Measurements from ENCODE around the gene SPATA3. TPM values are rescaled to one million over a fixed set of nuclear protein-coding genes. Genes with fewer than 3 reads are reported as not detected.

The SPATA3 gene
- not detected for polyA plus RNA-seq (ENCODE audit: low read depth in 6 of 6)

DNA sequence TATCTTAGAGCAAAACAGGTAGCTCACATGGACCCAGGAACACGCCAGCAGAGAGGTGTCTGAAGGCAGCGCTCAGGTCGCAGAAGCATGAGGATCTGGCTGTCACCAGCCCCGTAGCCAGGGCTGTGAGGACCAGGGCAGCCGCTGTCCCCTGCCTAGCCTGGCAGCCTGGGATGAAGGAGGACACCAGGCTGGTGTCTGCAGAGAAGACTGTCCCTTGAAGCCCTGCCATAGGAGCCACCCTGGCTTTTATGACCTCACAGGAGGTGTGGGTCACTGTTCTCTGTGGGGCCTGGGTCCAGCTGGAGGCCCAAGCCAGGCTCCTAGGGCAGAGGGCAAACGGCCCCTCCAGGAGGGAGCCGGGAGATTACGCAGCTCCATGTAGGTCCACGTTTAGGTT, at the start of gene SPATA3:
Gene SPATA3, plus strand, starts transcription at position 301 of the 400 bp plus-strand sequence. CDS start 113 bp downstream, outside the sequence.
- H3K27ac Mint-ChIP-seq = no peak within 1 kb of the TSS
- no peak within 1 kb of the TSS for H3K4me3 Mint-ChIP-seq
- no peaks in the 10 kb centered on the region for H3K36me3 Mint-ChIP-seq
- peaks cover 0 to 10% (median 6%) of the 10 kb centered on the region in 7 donors for H3K9me3 Mint-ChIP-seq
- DNase-seq = no peak
- H3K4me1 Mint-ChIP-seq = peaks cover 0 to 2% (median 0%) of the 10 kb centered on the region in 3 donors
- peaks cover 67 to 94% (median 85%) of the 10 kb centered on the region in 3 donors for H3K27me3 Mint-ChIP-seq
- ATAC-seq (ENCODE audit: low read depth in 2 of 2) = no peak

DNA sequence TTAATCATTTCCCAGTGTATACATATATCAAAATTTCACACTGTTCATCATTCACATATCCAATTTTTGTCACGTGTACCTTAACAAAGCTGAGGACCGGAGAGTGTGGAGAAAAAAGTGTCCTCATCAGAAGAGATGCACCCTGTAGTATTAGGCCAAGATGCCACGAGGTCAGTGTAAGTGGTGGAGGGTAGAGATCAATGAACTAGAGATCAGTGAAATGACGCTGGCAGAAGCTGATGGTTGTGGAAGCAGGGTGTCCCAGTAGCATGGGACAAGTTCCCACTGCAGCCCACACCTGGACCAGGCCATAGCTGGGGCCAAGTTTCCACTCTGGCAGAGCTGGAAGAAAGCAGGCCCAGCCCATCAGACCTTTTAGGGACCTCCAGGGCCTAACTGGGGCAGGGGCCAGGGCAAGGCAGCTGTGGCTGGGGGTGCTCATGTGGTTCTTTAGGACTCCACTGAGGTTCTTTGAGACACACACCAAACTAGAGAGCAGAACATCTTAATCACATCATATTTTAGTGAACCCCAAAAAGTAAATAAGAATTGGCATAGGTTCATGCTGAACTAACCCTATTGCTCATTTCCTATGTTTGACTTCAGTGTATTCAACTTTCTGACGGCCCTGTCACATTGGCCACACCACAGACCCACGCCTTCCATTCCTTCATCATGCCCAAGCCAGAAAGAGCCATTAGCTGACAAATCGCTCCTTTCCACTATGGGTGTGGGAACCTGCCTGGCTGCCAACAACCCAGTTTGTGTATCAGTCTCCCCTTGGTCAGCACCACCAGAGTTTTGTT, 49.3 kb upstream of the SPATA3 start:
- no peak overlapping the region for H3K27ac Mint-ChIP-seq
- H3K27me3 Mint-ChIP-seq = peaks cover 0 to 24% (median 16%) of the 10 kb centered on the region in 3 donors
- H3K4me3 Mint-ChIP-seq = no peak overlapping the region
- H3K9me3 Mint-ChIP-seq = no peaks in the 10 kb centered on the region
- peaks cover 6 to 14% (median 11%) of the 10 kb centered on the region in 3 donors for H3K4me1 Mint-ChIP-seq
- no peak for ATAC-seq (ENCODE audit: low read depth in 2 of 2)
- no peak for DNase-seq
- H3K36me3 Mint-ChIP-seq = no peaks in the 10 kb centered on the region

GRCh38 chr2:230947235-230947576, 48.7 kb upstream of the SPATA3 start:
- Mint-ChIP-seq H3K27ac (no peak overlapping the region), H3K36me3 (no peaks in the 10 kb centered on the region), H3K27me3 (peaks cover 0 to 18% (median 10%) of the 10 kb centered on the region in 3 donors), H3K4me3 (no peak overlapping the region), H3K4me1 (peaks cover 6 to 11% (median 11%) of the 10 kb centered on the region in 3 donors), H3K9me3 (no peaks in the 10 kb centered on the region)
- DNase-seq = no peak
- ATAC-seq (ENCODE audit: low read depth in 2 of 2) = no peak

DNA sequence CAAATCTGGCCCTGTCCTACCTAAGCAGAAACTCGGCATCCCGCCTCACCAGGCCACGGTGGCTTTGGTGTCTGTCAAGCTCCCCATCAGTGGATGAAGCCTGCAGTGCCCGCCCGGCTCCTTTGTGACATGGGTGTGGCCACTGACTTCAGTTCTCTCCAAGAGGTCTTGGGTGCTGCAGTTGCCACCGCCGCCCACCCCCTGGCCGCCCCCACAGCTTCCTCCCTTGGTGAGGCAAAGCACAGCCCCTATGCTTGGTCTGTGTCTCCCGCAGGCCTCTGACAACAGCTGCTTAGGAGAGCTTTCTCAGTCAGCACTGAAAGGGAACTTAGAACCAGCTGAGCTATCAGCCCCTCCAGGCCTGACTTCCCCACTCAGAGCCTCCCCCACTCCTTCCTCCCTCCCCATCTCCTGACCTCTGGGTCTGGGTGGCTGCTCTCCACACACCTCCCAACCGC, 48.0 kb upstream of the SPATA3 start:
- ATAC-seq (ENCODE audit: low read depth in 2 of 2) (no peak), DNase-seq (no peak)
- Mint-ChIP-seq H3K36me3 (peaks cover under 1 to 2% of the 10 kb centered on the region in 2 donors), H3K4me1 (peaks cover 6 to 8% (median 7%) of the 10 kb centered on the region in 3 donors), H3K9me3 (peaks cover 0 to under 1% (median 0%) of the 10 kb centered on the region in 7 donors), H3K27ac (no peak overlapping the region), H3K27me3 (peaks cover 2 to 11% (median 7%) of the 10 kb centered on the region in 3 donors), H3K4me3 (no peak overlapping the region)

- DNase-seq (no peak), ATAC-seq (ENCODE audit: low read depth in 2 of 2) (no peak)
- peaks cover 0 to 4% (median 0%) of the 10 kb centered on the region in 3 donors for H3K4me1 Mint-ChIP-seq
- H3K9me3 Mint-ChIP-seq = peaks cover 0 to 5% (median 0%) of the 10 kb centered on the region in 7 donors
- no peak overlapping the region for H3K4me3 Mint-ChIP-seq
- H3K27ac Mint-ChIP-seq = no peak overlapping the region
- H3K27me3 Mint-ChIP-seq = peaks cover 13 to 18% (median 15%) of the 10 kb centered on the region in 3 donors
- peaks cover 4 to 7% of the 10 kb centered on the region in 2 donors for H3K36me3 Mint-ChIP-seq
Observed at GRCh38 chr2:230949966-230950873, 45.7 kb upstream of the SPATA3 start.

- DNase-seq (no peak), ATAC-seq (ENCODE audit: low read depth in 2 of 2) (no peak)
- peaks cover 0 to 4% (median 0%) of the 10 kb centered on the region in 3 donors for H3K4me1 Mint-ChIP-seq
- peaks cover 4 to 7% of the 10 kb centered on the region in 2 donors for H3K36me3 Mint-ChIP-seq
- no peak overlapping the region for H3K4me3 Mint-ChIP-seq
- peaks cover 18 to 21% (median 18%) of the 10 kb centered on the region in 3 donors for H3K27me3 Mint-ChIP-seq
- peaks cover 0 to 5% (median 0%) of the 10 kb centered on the region in 7 donors for H3K9me3 Mint-ChIP-seq
- H3K27ac Mint-ChIP-seq = no peak overlapping the region
Observed at GRCh38 chr2:230950874-230951339, 45.0 kb upstream of the SPATA3 start.

- ATAC-seq (ENCODE audit: low read depth in 2 of 2) = no peak
- no peak overlapping the region for H3K4me3 Mint-ChIP-seq
- peaks cover 4 to 7% of the 10 kb centered on the region in 2 donors for H3K36me3 Mint-ChIP-seq
- peaks cover 0 to 4% (median 0%) of the 10 kb centered on the region in 3 donors for H3K4me1 Mint-ChIP-seq
- H3K27ac Mint-ChIP-seq = no peak overlapping the region
- peaks cover 18 to 22% (median 18%) of the 10 kb centered on the region in 3 donors for H3K27me3 Mint-ChIP-seq
- no peak for DNase-seq
- peaks cover 0 to 5% (median 0%) of the 10 kb centered on the region in 7 donors for H3K9me3 Mint-ChIP-seq
Observed at GRCh38 chr2:230951396-230951795, 44.5 kb upstream of the SPATA3 start.

GRCh38 chr2:230952226-230952956, 43.5 kb upstream of the SPATA3 start:
- H3K9me3 Mint-ChIP-seq = peaks cover 0 to 5% (median 0%) of the 10 kb centered on the region in 7 donors
- H3K4me1 Mint-ChIP-seq = peaks cover 7 to 11% (median 9%) of the 10 kb centered on the region in 3 donors
- H3K27ac Mint-ChIP-seq = peak overlapping the region in 1 of 6 donors; percentile 69
- H3K36me3 Mint-ChIP-seq = peaks cover 4 to 7% of the 10 kb centered on the region in 2 donors
- DNase-seq = no peak
- H3K4me3 Mint-ChIP-seq = no peak overlapping the region
- peaks cover 27 to 32% (median 28%) of the 10 kb centered on the region in 3 donors for H3K27me3 Mint-ChIP-seq
- ATAC-seq (ENCODE audit: low read depth in 2 of 2) = no peak

DNA sequence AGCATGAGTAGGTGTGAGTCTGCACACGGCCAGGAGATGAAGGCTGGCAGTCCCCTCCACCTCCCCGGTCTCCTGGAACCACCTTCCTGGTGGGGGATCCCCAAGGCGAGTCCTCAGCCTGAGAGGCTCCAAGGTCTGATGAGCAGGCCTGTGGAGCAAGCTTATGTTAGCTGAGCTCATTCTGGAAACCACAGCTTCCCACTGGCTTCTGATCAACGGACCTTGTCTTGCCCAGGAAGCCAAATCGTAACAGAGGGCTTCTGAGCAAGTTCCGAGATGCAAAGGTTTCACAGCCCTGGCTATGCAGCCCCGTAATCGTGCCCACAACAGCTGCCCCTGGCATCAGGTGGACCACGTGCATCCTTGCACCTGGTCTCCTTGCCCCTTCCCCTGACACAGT, 42.1 kb upstream of the SPATA3 start:
- ATAC-seq (ENCODE audit: low read depth in 2 of 2) (peak in 1 of 2 donors; percentile 34), DNase-seq (no peak)
- H3K4me3 Mint-ChIP-seq = no peak overlapping the region
- H3K27me3 Mint-ChIP-seq = peaks cover 39 to 47% (median 40%) of the 10 kb centered on the region in 3 donors
- H3K9me3 Mint-ChIP-seq = peaks cover 0 to 5% (median 0%) of the 10 kb centered on the region in 7 donors
- H3K36me3 Mint-ChIP-seq = peaks cover 4 to 7% of the 10 kb centered on the region in 2 donors
- peak overlapping the region in 1 of 6 donors; percentile 33 for H3K27ac Mint-ChIP-seq
- peaks cover 11 to 14% (median 12%) of the 10 kb centered on the region in 3 donors for H3K4me1 Mint-ChIP-seq

DNA sequence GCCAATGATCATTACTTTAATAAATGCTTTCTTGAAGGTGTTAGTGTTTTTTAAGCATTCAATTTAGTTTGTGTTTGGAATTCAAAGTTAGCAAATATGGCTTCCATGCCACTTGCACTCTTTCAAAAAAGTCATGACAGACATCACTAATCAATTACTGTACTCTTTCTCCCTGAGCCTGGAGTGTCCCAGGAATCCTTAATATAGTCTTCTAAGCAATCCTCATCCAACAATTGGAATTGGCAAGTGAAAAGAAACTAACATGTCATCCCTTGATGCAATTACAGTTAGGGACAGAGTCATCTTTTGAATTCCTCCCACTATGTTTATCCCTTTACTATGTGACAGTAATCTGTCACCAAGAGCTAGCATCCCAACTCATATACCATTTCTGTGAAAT, 41.2 kb upstream of the SPATA3 start:
- DNase-seq = no peak
- Mint-ChIP-seq H3K9me3 (peaks cover 0 to 5% (median 0%) of the 10 kb centered on the region in 7 donors), H3K27me3 (peaks cover 47 to 51% (median 49%) of the 10 kb centered on the region in 3 donors), H3K27ac (peak overlapping the region in 1 of 6 donors; percentile 6), H3K4me3 (no peak overlapping the region), H3K36me3 (peaks cover 4 to 7% of the 10 kb centered on the region in 2 donors), H3K4me1 (peaks cover 11 to 14% (median 12%) of the 10 kb centered on the region in 3 donors)
- ATAC-seq (ENCODE audit: low read depth in 2 of 2) = no peak

- Mint-ChIP-seq H3K27me3 (peaks cover 50 to 56% (median 54%) of the 10 kb centered on the region in 3 donors), H3K4me3 (no peak overlapping the region), H3K27ac (no peak overlapping the region), H3K4me1 (peaks cover 11 to 14% (median 12%) of the 10 kb centered on the region in 3 donors), H3K9me3 (peaks cover 0 to 5% (median 0%) of the 10 kb centered on the region in 7 donors), H3K36me3 (peaks cover 4 to 7% of the 10 kb centered on the region in 2 donors)
- no peak for ATAC-seq (ENCODE audit: low read depth in 2 of 2)
- no peak for DNase-seq
Observed at GRCh38 chr2:230955163-230955737, 40.7 kb upstream of the SPATA3 start.
